Measurements from ENCODE around the gene DCAF8.
"Not testable (repeated sequence)": the region's sequence is repeated elsewhere in the genome, so short reads cannot be mapped to it uniquely, and the experiment has no call there.

The DCAF8 gene

DNA sequence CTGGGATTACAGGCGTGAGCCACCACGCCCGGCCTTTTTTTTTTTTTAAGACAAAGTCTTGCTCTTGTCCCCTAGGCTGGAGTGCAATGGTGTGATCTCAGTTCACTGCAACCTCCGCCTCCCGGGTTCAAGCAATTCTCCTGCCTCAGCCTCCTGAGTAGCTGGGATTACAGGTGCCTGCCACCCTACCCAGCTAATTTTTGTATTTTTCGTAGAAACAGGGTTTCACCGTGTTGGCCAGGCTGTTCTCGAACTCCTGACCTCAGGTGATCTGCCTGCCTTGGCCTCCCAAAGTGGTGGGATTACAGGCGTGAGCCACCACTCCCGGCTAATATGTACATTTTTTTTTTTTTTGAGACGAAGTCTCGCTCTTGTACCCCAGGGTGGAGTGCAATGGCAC is 25.4 kb upstream of the DCAF8 start:
- not testable (repeated sequence) for H3K4me3 ChIP-seq (ENCODE audit: low read depth in 1 of 2, low read length in 2 of 2); H3K27me3 ChIP-seq (ENCODE audit: low read depth, low read length); H3K9me3 ChIP-seq (ENCODE audit: control insufficient read depth in 1 of 2, low read length in 2 of 2); H3K27ac ChIP-seq (ENCODE audit: low read length)
- H3K4me1 ChIP-seq (ENCODE audit: control insufficient read depth in 1 of 2, insufficient read depth in 2 of 2, low read length in 2 of 2), result peaks cover 6 to 27% of the 10 kb centered on the region in 2 donors
- H3K36me3 ChIP-seq (ENCODE audit: control insufficient read depth in 1 of 2, insufficient read depth in 2 of 2, low read length in 2 of 2), result peaks cover 38 to 40% of the 10 kb centered on the region in 2 donors

- Histone ChIP-seq H3K27me3 (ENCODE audit: low read depth, low read length) (no peaks in the 10 kb centered on the region), H3K9me3 (ENCODE audit: control insufficient read depth in 1 of 2, low read length in 2 of 2) (no peaks in the 10 kb centered on the region), H3K27ac (ENCODE audit: low read length) (no peak overlapping the region), H3K4me3 (ENCODE audit: low read depth in 1 of 2, low read length in 2 of 2) (peak overlapping the region; percentile 65 to 79), H3K4me1 (ENCODE audit: control insufficient read depth in 1 of 2, insufficient read depth in 2 of 2, low read length in 2 of 2) (peaks cover 6 to 21% of the 10 kb centered on the region in 2 donors), H3K36me3 (ENCODE audit: control insufficient read depth in 1 of 2, insufficient read depth in 2 of 2, low read length in 2 of 2) (peaks cover 36 to 40% of the 10 kb centered on the region in 2 donors)
Observed at GRCh38 chr1:160285506-160285905, 23.2 kb upstream of the DCAF8 start.

- Histone ChIP-seq H3K9me3 (ENCODE audit: control insufficient read depth in 1 of 2, low read length in 2 of 2) (no peaks in the 10 kb centered on the region), H3K27me3 (ENCODE audit: low read depth, low read length) (no peaks in the 10 kb centered on the region), H3K4me3 (ENCODE audit: low read depth in 1 of 2, low read length in 2 of 2) (peak within 1 kb of the TSS; percentile 65 to 79), H3K27ac (ENCODE audit: low read length) (peak within 1 kb of the TSS; percentile 89), H3K4me1 (ENCODE audit: control insufficient read depth in 1 of 2, insufficient read depth in 2 of 2, low read length in 2 of 2) (peaks cover 6 to 21% of the 10 kb centered on the region in 2 donors), H3K36me3 (ENCODE audit: control insufficient read depth in 1 of 2, insufficient read depth in 2 of 2, low read length in 2 of 2) (peaks cover 36 to 40% of the 10 kb centered on the region in 2 donors)
Observed at GRCh38 chr1:160284782-160285344, 22.5 kb upstream of the DCAF8 start, which contains the start of gene PEX19. PEX19 (minus strand) TSS chr1:160285133; CDS start chr1:160285124, 9 bp downstream.

- peak overlapping the region; percentile 65 to 79 for H3K4me3 ChIP-seq (ENCODE audit: low read depth in 1 of 2, low read length in 2 of 2)
- no peaks in the 10 kb centered on the region for H3K9me3 ChIP-seq (ENCODE audit: control insufficient read depth in 1 of 2, low read length in 2 of 2)
- no peaks in the 10 kb centered on the region for H3K27me3 ChIP-seq (ENCODE audit: low read depth, low read length)
- H3K27ac ChIP-seq (ENCODE audit: low read length), result peak overlapping the region; percentile 89
- peaks cover 39 to 40% of the 10 kb centered on the region in 2 donors for H3K36me3 ChIP-seq (ENCODE audit: control insufficient read depth in 1 of 2, insufficient read depth in 2 of 2, low read length in 2 of 2)
- peaks cover 6 to 21% of the 10 kb centered on the region in 2 donors for H3K4me1 ChIP-seq (ENCODE audit: control insufficient read depth in 1 of 2, insufficient read depth in 2 of 2, low read length in 2 of 2)
Observed at GRCh38 chr1:160284220-160284781, 22.0 kb upstream of the DCAF8 start.

DNA sequence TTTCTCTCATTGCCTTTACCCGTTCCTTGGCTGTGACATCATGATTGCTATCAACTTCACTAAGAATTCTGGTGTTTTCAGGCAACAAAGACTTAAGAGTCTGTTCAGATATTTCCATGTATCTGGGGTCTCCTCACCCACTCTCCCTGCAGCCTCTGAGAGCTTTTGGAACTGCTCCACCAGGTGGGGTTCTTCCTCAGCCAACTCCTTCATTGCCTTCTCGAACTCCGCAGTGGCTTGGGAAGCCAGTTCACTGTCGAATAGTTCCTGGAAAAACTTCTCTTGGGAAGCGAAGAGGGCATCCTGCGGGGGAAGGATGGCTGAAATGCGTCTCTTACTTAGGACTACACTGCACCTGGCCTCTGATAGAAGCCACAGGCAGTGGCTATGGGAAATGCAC is 20.5 kb upstream of the DCAF8 start:
- H3K4me3 ChIP-seq (ENCODE audit: low read depth in 1 of 2, low read length in 2 of 2), result no peak overlapping the region
- H3K9me3 ChIP-seq (ENCODE audit: control insufficient read depth in 1 of 2, low read length in 2 of 2), result no peaks in the 10 kb centered on the region
- peaks cover 6 to 21% of the 10 kb centered on the region in 2 donors for H3K4me1 ChIP-seq (ENCODE audit: control insufficient read depth in 1 of 2, insufficient read depth in 2 of 2, low read length in 2 of 2)
- H3K27me3 ChIP-seq (ENCODE audit: low read depth, low read length), result no peaks in the 10 kb centered on the region
- H3K27ac ChIP-seq (ENCODE audit: low read length), result no peak overlapping the region
- H3K36me3 ChIP-seq (ENCODE audit: control insufficient read depth in 1 of 2, insufficient read depth in 2 of 2, low read length in 2 of 2), result peaks cover 44 to 48% of the 10 kb centered on the region in 2 donors

DNA sequence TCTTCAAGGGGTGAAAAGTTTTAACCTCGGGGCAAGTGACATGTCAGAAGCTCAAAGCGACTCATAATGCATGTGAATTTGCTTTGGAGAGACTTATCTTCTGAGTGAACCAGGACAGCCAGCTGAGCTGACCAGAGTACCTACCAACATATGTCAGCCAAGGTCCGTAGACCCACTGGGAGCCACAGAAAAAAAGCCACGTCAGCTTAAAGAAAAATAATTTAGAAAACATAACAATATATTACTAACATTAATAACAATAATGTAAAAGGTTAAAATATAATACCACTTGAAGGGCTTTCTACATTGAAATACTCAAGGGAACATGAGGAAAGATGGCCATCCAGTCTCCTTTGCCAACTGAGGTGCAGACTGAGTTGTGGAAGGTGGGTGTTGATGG is 15.6 kb upstream of the DCAF8 start:
- H3K27me3 ChIP-seq (ENCODE audit: low read depth, low read length), result no peaks in the 10 kb centered on the region
- peaks cover 49 to 63% of the 10 kb centered on the region in 2 donors for H3K36me3 ChIP-seq (ENCODE audit: control insufficient read depth in 1 of 2, insufficient read depth in 2 of 2, low read length in 2 of 2)
- H3K4me3 ChIP-seq (ENCODE audit: low read depth in 1 of 2, low read length in 2 of 2), result no peak overlapping the region
- no peak overlapping the region for H3K27ac ChIP-seq (ENCODE audit: low read length)
- no peaks in the 10 kb centered on the region for H3K9me3 ChIP-seq (ENCODE audit: control insufficient read depth in 1 of 2, low read length in 2 of 2)
- H3K4me1 ChIP-seq (ENCODE audit: control insufficient read depth in 1 of 2, insufficient read depth in 2 of 2, low read length in 2 of 2), result peaks cover 0 to 2% of the 10 kb centered on the region in 2 donors

DNA sequence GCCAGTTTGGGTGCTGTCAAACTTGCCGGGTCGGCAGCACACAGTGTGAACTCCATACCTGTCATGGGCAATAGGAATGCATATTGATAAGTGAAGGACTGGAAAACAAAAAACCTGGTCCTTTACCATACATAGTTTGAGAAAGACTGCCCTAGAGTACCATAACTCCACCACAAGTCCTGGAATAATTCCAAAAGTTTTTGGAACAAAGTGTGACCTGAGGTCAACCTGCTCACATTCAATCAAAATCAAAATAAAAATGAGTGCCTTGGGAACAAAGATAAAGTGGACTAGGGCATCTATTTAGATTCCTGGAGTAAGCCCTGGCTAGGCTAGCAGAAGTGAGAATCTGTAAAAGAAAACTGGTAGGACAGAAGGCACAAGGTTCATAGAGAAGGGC is 15.0 kb upstream of the DCAF8 start:
- H3K4me3 ChIP-seq (ENCODE audit: low read depth in 1 of 2, low read length in 2 of 2), result no peak overlapping the region
- H3K4me1 ChIP-seq (ENCODE audit: control insufficient read depth in 1 of 2, insufficient read depth in 2 of 2, low read length in 2 of 2), result no peaks in the 10 kb centered on the region
- peaks cover 42 to 59% of the 10 kb centered on the region in 2 donors for H3K36me3 ChIP-seq (ENCODE audit: control insufficient read depth in 1 of 2, insufficient read depth in 2 of 2, low read length in 2 of 2)
- no peaks in the 10 kb centered on the region for H3K9me3 ChIP-seq (ENCODE audit: control insufficient read depth in 1 of 2, low read length in 2 of 2)
- H3K27ac ChIP-seq (ENCODE audit: low read length), result no peak overlapping the region
- no peaks in the 10 kb centered on the region for H3K27me3 ChIP-seq (ENCODE audit: low read depth, low read length)

DNA sequence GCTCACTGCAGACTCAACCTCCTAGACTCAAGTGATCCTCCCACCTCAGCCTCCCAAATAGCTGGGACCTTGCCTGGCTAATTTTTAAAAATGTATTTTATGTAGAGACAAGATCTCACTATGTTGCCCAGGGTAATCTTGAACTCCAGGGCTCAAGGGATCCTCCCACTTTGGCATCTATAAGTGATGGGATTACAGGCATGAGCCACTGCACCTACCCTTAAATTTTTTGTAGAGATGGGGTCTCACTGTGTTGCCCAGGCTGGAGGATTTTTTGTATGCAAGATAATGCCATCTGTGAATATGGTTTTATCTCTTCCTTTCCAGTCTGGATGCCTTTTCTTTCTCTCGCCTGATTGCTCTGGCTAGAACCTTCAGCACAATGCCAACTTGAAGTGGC is 8.7 kb upstream of the DCAF8 start:
- Histone ChIP-seq H3K36me3 (ENCODE audit: control insufficient read depth in 1 of 2, insufficient read depth in 2 of 2, low read length in 2 of 2) (no peaks in the 10 kb centered on the region), H3K27ac (ENCODE audit: low read length) (no peak overlapping the region), H3K4me3 (ENCODE audit: low read depth in 1 of 2, low read length in 2 of 2) (no peak overlapping the region), H3K9me3 (ENCODE audit: control insufficient read depth in 1 of 2, low read length in 2 of 2) (no peaks in the 10 kb centered on the region), H3K27me3 (ENCODE audit: low read depth, low read length) (no peaks in the 10 kb centered on the region), H3K4me1 (ENCODE audit: control insufficient read depth in 1 of 2, insufficient read depth in 2 of 2, low read length in 2 of 2) (no peaks in the 10 kb centered on the region)

GRCh38 chr1:160267284-160267991 is 5.1 kb upstream of the DCAF8 start:
- Histone ChIP-seq H3K4me3 (ENCODE audit: low read depth in 1 of 2, low read length in 2 of 2) (no peak overlapping the region), H3K27ac (ENCODE audit: low read length) (no peak overlapping the region), H3K9me3 (ENCODE audit: control insufficient read depth in 1 of 2, low read length in 2 of 2) (no peaks in the 10 kb centered on the region), H3K27me3 (ENCODE audit: low read depth, low read length) (no peaks in the 10 kb centered on the region), H3K36me3 (ENCODE audit: control insufficient read depth in 1 of 2, insufficient read depth in 2 of 2, low read length in 2 of 2) (no peaks in the 10 kb centered on the region), H3K4me1 (ENCODE audit: control insufficient read depth in 1 of 2, insufficient read depth in 2 of 2, low read length in 2 of 2) (peaks cover 0 to 4% of the 10 kb centered on the region in 2 donors)

GRCh38 chr1:160264795-160265307 is 2.5 kb upstream of the DCAF8 start:
- H3K27ac ChIP-seq (ENCODE audit: low read length), result no peak overlapping the region

GRCh38 chr1:160261556-160261892 is 825 bp downstream of the DCAF8 start:
- H3K27me3 ChIP-seq (ENCODE audit: low read depth, low read length), result no peaks in the 10 kb centered on the region
- H3K9me3 ChIP-seq (ENCODE audit: control insufficient read depth in 1 of 2, low read length in 2 of 2), result no peaks in the 10 kb centered on the region
- peaks cover 0 to 4% of the 10 kb centered on the region in 2 donors for H3K36me3 ChIP-seq (ENCODE audit: control insufficient read depth in 1 of 2, insufficient read depth in 2 of 2, low read length in 2 of 2)
- H3K27ac ChIP-seq (ENCODE audit: low read length), result peak overlapping the region; percentile 99
- H3K4me1 ChIP-seq (ENCODE audit: control insufficient read depth in 1 of 2, insufficient read depth in 2 of 2, low read length in 2 of 2), result peaks cover 14 to 42% of the 10 kb centered on the region in 2 donors
- peak overlapping the region; percentile 84 for H3K4me3 ChIP-seq (ENCODE audit: low read depth in 1 of 2, low read length in 2 of 2)

More at GRCh38 chr1:160264795-160265307, 2.5 kb upstream of the DCAF8 start:
- H3K36me3 ChIP-seq (ENCODE audit: control insufficient read depth in 1 of 2, insufficient read depth in 2 of 2, low read length in 2 of 2), result peaks cover 0 to 4% of the 10 kb centered on the region in 2 donors
- peaks cover 14 to 17% of the 10 kb centered on the region in 2 donors for H3K4me1 ChIP-seq (ENCODE audit: control insufficient read depth in 1 of 2, insufficient read depth in 2 of 2, low read length in 2 of 2)
- no peaks in the 10 kb centered on the region for H3K9me3 ChIP-seq (ENCODE audit: control insufficient read depth in 1 of 2, low read length in 2 of 2)
- no peak overlapping the region for H3K4me3 ChIP-seq (ENCODE audit: low read depth in 1 of 2, low read length in 2 of 2)
- H3K27me3 ChIP-seq (ENCODE audit: low read depth, low read length), result no peaks in the 10 kb centered on the region
